Activated CD4-positive, alpha-beta T cell treated with anti-CD3 and anti-CD28 coated beads, Interleukin-2, amount 10 ng/mL, durations not matched to agents 24 days and 14 days (primary cell): ENCODE measurements around the gene HSPB2. TPM values are rescaled to one million over a fixed set of nuclear protein-coding genes. Genes with fewer than 3 reads are reported as not detected.
A peak's percentile ranks its signal among the peaks of the same experiment; 100 is the strongest.

Experiments
- DNase-seq: peaks from one replicate; pipeline ENCODE4 v3.0.0; 2022
- H3K27ac Mint-ChIP-seq: one replicate; pipeline ENCODE4 v1.8.0; 2022; ENCODE audit warnings: mild to moderate bottlenecking, mixed read lengths
- H3K27me3 Mint-ChIP-seq: one replicate; pipeline ENCODE4 v1.8.0; 2022; ENCODE audit warnings: mixed read lengths
- H3K36me3 Mint-ChIP-seq: one replicate; pipeline ENCODE4 v1.8.0; 2022; ENCODE audit warnings: low read depth, mild to moderate bottlenecking, mixed read lengths
- H3K4me1 Mint-ChIP-seq: one replicate; pipeline ENCODE4 v1.8.0; 2021; ENCODE audit warnings: mixed read lengths
- H3K4me3 Mint-ChIP-seq: one replicate; pipeline ENCODE4 v1.8.0; 2022; ENCODE audit warnings: mild to moderate bottlenecking, moderate library complexity, mixed read lengths
- H3K9me3 Mint-ChIP-seq: one replicate; pipeline ENCODE4 v1.8.0; 2021; ENCODE audit warnings: mixed read lengths
- intact Hi-C: fragments of 100-400 bp; cut with micrococcal nuclease; formaldehyde crosslinking; loops from one replicate; pipeline ENCODE4 v1.15.1; 2023
- total RNA-seq: library from RNA; stranded (reverse); gene quantifications from 2 replicates; pipeline ENCODE4 v1.2.3, GENCODE V29; 2022

HSPB2 gene
- total RNA-seq, 1 donor from 2014 or later = not detected

DNA sequence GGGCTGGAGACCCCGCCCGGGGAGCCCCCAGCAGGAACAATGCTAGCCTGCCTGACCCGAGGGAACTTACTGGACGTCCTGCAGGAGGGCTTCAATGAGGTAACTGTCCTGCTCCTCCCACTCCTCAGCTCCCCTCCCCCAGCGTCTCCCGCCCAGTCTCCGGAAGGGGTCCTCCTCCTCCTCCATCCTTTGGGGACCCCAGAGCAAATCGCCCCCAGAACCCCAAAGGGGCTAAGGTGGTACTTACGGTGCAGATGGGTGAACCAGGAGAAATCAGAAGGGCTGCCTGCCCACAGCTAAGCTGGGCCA lies 24.9 kb downstream of the HSPB2 start:
- no peak for DNase-seq
- Mint-ChIP-seq H3K36me3 (peaks cover 7% of the 10 kb centered on the region), H3K27me3 (no peaks in the 10 kb centered on the region), H3K9me3 (no peaks in the 10 kb centered on the region), H3K27ac (peak overlapping the region; percentile 95), H3K4me3 (peak overlapping the region; percentile 91), H3K4me1 (peaks cover 57% of the 10 kb centered on the region)
- intact Hi-C loops = loop anchor here (5.0 to 10.0 kb wide), 4 partner anchors 345 to 1593 kb away; partner anchors contain the start of gene POU2AF1

DNA sequence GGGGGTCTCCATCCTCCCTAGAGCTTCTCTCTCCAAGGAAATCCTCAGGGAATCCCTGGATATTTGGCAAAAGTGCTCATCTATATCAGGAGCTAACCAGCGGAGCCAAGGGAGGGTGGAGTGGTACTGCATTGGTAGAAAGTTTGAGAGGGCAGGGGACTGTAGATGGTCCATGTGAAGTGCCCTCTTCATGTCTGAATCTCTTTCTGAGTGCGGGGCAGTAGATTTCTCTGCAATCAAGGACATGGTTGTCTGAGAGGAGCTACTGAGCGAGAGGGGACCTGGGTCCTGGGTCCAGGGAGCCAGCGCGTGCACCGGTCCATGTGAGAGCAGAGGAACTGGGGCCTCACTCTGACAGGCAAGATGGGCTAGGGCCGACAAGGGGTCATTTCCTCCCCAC lies 25.3 kb downstream of the HSPB2 start:
- H3K4me3 Mint-ChIP-seq = peak overlapping the region; percentile 91
- intact Hi-C loops = loop anchor here (2.0 to 10.0 kb wide), 5 partner anchors 45 to 1593 kb away; partner anchors contain the start of gene POU2AF1
- H3K27ac Mint-ChIP-seq = peak overlapping the region; percentile 95
- H3K9me3 Mint-ChIP-seq = no peaks in the 10 kb centered on the region
- peaks cover 10% of the 10 kb centered on the region for H3K36me3 Mint-ChIP-seq
- DNase-seq = peak; percentile 68
- no peaks in the 10 kb centered on the region for H3K27me3 Mint-ChIP-seq
- H3K4me1 Mint-ChIP-seq = peaks cover 52% of the 10 kb centered on the region

- intact Hi-C loops = loop anchor here (2.0 to 10.0 kb wide), 5 partner anchors 44 to 1594 kb away; partner anchors contain the start of gene POU2AF1
- Mint-ChIP-seq H3K27me3 (no peaks in the 10 kb centered on the region), H3K9me3 (no peaks in the 10 kb centered on the region), H3K27ac (peak overlapping the region; percentile 95), H3K36me3 (peaks cover 10% of the 10 kb centered on the region), H3K4me3 (peak overlapping the region; percentile 91), H3K4me1 (peaks cover 50% of the 10 kb centered on the region)
- DNase-seq = peak; percentile 81
These were observed 26.2 kb downstream of the HSPB2 start for GRCh38 chr11:111938687-111939160.

DNA sequence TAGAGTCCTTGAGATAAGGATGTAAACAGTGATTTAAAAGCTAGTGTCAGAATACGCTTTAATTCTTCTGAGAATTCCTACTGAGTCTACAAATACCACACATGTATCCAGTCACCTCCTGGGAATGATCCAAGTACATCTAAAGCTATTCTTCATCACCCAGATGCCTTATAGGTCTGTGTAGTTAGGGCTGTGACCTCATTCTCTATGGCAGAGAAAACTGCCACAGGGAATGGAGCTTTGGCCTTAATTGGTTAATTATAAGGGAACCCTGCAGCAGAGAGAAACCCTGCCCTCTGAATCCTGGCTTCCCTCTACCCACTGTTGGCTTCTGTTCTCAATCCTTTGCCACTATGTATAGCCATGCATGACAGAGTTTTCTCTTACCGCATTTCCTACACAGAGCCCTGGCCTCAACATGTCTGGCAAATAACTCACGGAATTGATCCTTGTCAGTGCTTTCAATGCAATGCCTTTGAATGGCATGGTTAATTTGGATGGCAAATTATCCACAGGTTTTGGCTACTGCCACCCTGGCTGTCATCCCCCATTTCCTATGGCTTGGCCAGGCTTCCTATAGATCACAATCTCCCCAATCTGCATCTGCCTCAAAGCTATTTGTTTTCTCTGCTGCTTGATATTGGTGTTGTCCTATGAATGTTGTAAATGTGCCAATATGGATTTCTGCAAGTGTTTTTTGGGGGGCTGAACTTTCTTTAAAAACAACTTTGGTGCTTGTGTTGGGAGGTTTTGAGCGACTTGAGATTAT lies 27.5 kb downstream of the HSPB2 start:
- intact Hi-C loops = loop anchor here (2.0 to 10.0 kb wide), 5 partner anchors 43 to 1595 kb away; partner anchors contain the start of gene POU2AF1
- no peak for DNase-seq
- H3K4me1 Mint-ChIP-seq = peaks cover 57% of the 10 kb centered on the region
- H3K27ac Mint-ChIP-seq = peak overlapping the region; percentile 2
- H3K4me3 Mint-ChIP-seq = no peak overlapping the region
- no peaks in the 10 kb centered on the region for H3K27me3 Mint-ChIP-seq
- no peaks in the 10 kb centered on the region for H3K9me3 Mint-ChIP-seq
- H3K36me3 Mint-ChIP-seq = peaks cover 15% of the 10 kb centered on the region

GRCh38 chr11:111941963-111942362 lies 29.4 kb downstream of the HSPB2 start:
- no peak for DNase-seq
- Mint-ChIP-seq H3K9me3 (no peaks in the 10 kb centered on the region), H3K4me3 (no peak overlapping the region), H3K4me1 (peaks cover 47% of the 10 kb centered on the region), H3K36me3 (peaks cover 14% of the 10 kb centered on the region), H3K27me3 (no peaks in the 10 kb centered on the region), H3K27ac (peak overlapping the region; percentile 14)
- intact Hi-C loops = no loop called here

DNA sequence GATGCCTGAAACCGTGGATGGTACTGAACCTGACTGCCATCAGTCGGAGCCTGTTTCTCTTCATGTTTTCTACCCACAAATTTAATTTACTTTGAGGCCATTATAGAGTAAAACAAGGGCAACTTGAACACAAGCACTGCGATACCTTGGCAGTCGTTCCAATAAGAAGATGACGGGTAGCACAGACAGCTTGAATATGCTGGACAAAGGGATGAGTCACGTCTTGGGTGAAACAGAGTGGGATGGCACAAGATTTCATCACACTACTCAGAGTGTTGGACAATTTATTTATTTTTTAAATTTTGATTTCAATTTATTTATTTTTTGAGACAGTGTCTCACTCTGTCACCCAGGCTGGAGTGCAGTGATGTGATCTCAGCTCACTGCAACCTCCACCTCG lies 30.3 kb downstream of the HSPB2 start:
- no peak for DNase-seq
- intact Hi-C loops = no loop called here
- Mint-ChIP-seq H3K4me3 (no peak overlapping the region), H3K9me3 (no peaks in the 10 kb centered on the region), H3K27me3 (no peaks in the 10 kb centered on the region), H3K36me3 (peaks cover 13% of the 10 kb centered on the region), H3K27ac (no peak overlapping the region), H3K4me1 (peaks cover 42% of the 10 kb centered on the region)

DNA sequence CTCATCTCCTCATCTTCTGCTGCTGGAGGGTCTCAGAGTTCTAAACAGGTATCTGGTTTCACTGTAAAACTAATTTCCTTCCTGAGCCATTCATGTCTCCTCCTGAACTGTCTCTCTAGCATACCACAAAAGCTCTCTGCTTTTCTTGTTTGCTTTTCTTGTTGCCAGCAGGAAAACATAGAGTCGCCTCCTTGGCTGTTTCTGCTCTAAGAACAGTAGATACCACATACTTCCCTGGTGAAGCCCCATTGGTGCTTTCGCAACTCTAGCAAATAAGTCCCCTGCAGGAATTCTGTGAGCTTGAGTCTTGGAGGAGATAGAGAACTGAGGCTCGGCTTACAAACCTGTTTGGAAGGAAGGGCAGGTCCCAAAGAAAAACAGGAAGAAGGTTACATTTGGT lies 31.6 kb downstream of the HSPB2 start:
- peak; percentile 67 for DNase-seq
- Mint-ChIP-seq H3K4me1 (peaks cover 35% of the 10 kb centered on the region), H3K27ac (peak overlapping the region; percentile 95), H3K9me3 (no peaks in the 10 kb centered on the region), H3K36me3 (peaks cover 18% of the 10 kb centered on the region), H3K27me3 (no peaks in the 10 kb centered on the region), H3K4me3 (peak overlapping the region; percentile 56)
- intact Hi-C loops = loop anchor here (1.0 kb wide), 2 partner anchors 8 to 12 kb away; no protein-coding TSS in a partner anchor

GRCh38 chr11:111944651-111945051 lies 32.1 kb downstream of the HSPB2 start:
- DNase-seq = peak; percentile 57
- no peaks in the 10 kb centered on the region for H3K9me3 Mint-ChIP-seq
- intact Hi-C loops = loop anchor here (1.0 kb wide), 2 partner anchors 8 to 12 kb away; no protein-coding TSS in a partner anchor
- H3K4me1 Mint-ChIP-seq = peaks cover 37% of the 10 kb centered on the region
- peak overlapping the region; percentile 50 for H3K4me3 Mint-ChIP-seq
- H3K27ac Mint-ChIP-seq = peak overlapping the region; percentile 95
- H3K27me3 Mint-ChIP-seq = no peaks in the 10 kb centered on the region
- H3K36me3 Mint-ChIP-seq = peaks cover 21% of the 10 kb centered on the region

- Mint-ChIP-seq H3K4me1 (peaks cover 38% of the 10 kb centered on the region), H3K27me3 (no peaks in the 10 kb centered on the region), H3K27ac (peak overlapping the region; percentile 95), H3K4me3 (peak overlapping the region; percentile 50), H3K36me3 (peaks cover 25% of the 10 kb centered on the region), H3K9me3 (no peaks in the 10 kb centered on the region)
- intact Hi-C loops = no loop called here
- DNase-seq = no peak
These were observed 32.7 kb downstream of the HSPB2 start for GRCh38 chr11:111945198-111945597.

- Mint-ChIP-seq H3K4me3 (no peak overlapping the region), H3K4me1 (peaks cover 31% of the 10 kb centered on the region), H3K27ac (no peak overlapping the region), H3K36me3 (peaks cover 25% of the 10 kb centered on the region), H3K27me3 (no peaks in the 10 kb centered on the region), H3K9me3 (no peaks in the 10 kb centered on the region)
- DNase-seq = no peak
- intact Hi-C loops = no loop called here
These were observed 34.0 kb downstream of the HSPB2 start for GRCh38 chr11:111946499-111946898.

DNA sequence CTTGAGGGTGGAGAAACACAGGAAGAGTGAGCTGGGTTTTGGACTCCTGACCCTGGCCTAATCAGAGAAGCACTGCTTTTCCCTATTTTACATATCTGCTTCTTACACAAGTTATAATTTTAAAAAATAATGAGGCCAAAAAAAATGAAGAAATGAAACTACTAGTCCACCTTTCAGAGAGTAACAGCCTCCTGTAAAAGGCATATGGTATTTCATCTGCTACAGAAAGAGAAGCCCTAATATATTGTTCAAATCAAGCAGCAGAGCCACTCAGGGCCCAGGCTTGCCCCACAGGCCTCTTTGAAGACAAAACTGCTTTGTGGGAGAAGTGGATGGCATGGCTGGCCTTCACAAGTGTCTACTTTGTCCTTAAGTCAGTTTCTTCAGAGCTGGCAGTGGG lies 34.6 kb downstream of the HSPB2 start:
- no peaks in the 10 kb centered on the region for H3K9me3 Mint-ChIP-seq
- H3K36me3 Mint-ChIP-seq = peaks cover 28% of the 10 kb centered on the region
- no peak overlapping the region for H3K4me3 Mint-ChIP-seq
- peaks cover 31% of the 10 kb centered on the region for H3K4me1 Mint-ChIP-seq
- H3K27me3 Mint-ChIP-seq = no peaks in the 10 kb centered on the region
- no peak for DNase-seq
- intact Hi-C loops = no loop called here
- H3K27ac Mint-ChIP-seq = no peak overlapping the region

DNA sequence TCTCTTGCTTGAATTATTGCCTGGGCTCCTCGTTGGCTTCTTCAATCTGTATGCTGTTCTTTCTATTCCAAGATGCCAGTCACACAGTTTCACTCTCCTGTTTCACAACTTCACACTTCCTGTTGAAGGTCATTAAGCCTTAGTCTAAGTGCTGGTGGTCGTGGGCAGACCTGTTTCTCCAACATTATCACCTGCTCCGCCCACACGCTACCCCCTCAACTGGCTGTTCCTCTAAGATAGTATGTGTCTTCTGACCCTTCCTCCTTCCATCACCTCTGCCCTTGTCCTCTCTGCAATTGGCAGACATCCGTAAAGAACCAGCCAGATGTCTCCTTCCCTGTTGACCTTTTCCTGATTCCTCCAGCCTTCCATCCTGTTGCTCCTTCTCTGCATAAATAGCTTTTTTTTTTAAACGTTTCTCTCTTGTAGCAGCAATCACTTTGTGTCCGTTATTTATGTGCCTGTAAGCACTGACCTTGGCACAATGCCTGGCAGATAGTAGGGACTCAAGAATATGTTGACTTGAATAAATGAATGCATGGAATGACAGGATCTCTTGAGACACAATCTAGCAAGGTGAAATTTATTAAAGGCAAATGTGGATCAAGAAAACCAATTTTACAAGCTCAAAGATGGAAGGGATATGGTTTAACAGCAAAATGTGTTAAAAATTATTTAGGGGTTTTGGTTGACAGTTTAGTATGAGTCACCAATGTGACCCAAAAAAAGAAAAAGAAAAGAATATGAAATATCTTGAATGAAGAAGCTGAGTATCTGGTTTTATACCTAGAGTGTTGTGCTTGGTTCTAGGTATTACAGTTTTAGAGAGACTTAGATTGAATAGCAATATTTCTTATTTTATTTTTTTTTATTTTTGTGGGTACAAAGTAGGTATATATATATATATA lies 37.2 kb downstream of the HSPB2 start:
- H3K27me3 Mint-ChIP-seq = no peaks in the 10 kb centered on the region
- no peaks in the 10 kb centered on the region for H3K9me3 Mint-ChIP-seq
- peak overlapping the region; percentile 50 for H3K27ac Mint-ChIP-seq
- intact Hi-C loops = no loop called here
- H3K4me1 Mint-ChIP-seq = peaks cover 22% of the 10 kb centered on the region
- H3K4me3 Mint-ChIP-seq = no peak overlapping the region
- H3K36me3 Mint-ChIP-seq = peaks cover 22% of the 10 kb centered on the region
- DNase-seq = no peak

DNA sequence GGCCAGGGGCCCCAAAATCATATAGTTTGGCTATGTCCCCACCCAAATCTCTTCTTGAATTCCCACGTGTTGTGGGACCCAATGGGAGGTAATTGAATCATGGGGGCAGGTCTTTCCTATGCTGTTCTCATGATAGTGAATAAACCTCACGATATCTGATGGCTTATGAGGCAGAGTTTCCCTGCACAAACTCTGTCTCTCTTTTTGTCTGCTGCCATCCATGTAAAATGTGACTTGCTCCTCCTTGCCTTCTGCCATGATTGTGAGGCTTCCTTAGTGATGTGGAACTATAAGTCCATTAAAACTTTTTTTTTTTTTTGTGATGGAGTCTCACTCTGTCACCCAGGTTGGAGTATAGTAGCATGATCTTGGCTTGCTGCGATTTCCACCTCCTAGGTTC lies 39.0 kb downstream of the HSPB2 start:
- H3K4me1 Mint-ChIP-seq = peaks cover 17% of the 10 kb centered on the region
- H3K27me3 Mint-ChIP-seq = no peaks in the 10 kb centered on the region
- no peak overlapping the region for H3K4me3 Mint-ChIP-seq
- no peaks in the 10 kb centered on the region for H3K9me3 Mint-ChIP-seq
- no peak for DNase-seq
- no peak overlapping the region for H3K27ac Mint-ChIP-seq
- intact Hi-C loops = no loop called here
- H3K36me3 Mint-ChIP-seq = peaks cover 19% of the 10 kb centered on the region

- Mint-ChIP-seq H3K4me3 (no peak overlapping the region), H3K27ac (no peak overlapping the region), H3K36me3 (peaks cover 15% of the 10 kb centered on the region), H3K4me1 (peaks cover 9% of the 10 kb centered on the region), H3K27me3 (no peaks in the 10 kb centered on the region), H3K9me3 (no peaks in the 10 kb centered on the region)
- intact Hi-C loops = no loop called here
- no peak for DNase-seq
These were observed 41.6 kb downstream of the HSPB2 start for GRCh38 chr11:111954154-111954553.
